Upper lobe of left lung (tissue), 4 donors: ENCODE results near the gene LGALS14.

Experiments used
- EP300 ChIP-seq, 4 donors: sonication (generic); formaldehyde crosslinking; IDR thresholded peaks; one replicate each; pipeline ENCODE4 v1.5.1; 2017; ENCODE audit warnings: antibody characterized with exemption in 4 of 4, control low read depth in 2 of 4
- POLR2A ChIP-seq, 4 donors: fragments of 450-650 bp; IDR thresholded peaks; one replicate each; pipeline ENCODE4 v1.5.1; 2016 to 2017; ENCODE audit warnings: antibody characterized with exemption in 4 of 4, mild to moderate bottlenecking in 2 of 4
- POLR2AphosphoS5 ChIP-seq, 2 donors: sonication (generic); formaldehyde crosslinking; IDR thresholded peaks; one replicate each; pipeline ENCODE4 v1.5.1; 2017; ENCODE audit warnings: antibody characterized with exemption in 2 of 2
- TF ChIP-seq, protein P1 (sequence below), 6 experiments: fragments of 450-650 bp in 4 of 6; fragments of 200-600 bp in 2 of 6; sonication (generic) in 2 of 6; IDR thresholded peaks; one replicate each; pipeline ENCODE4 v1.5.1; 2016 to 2019; ENCODE audit warnings: antibody characterized with exemption in 6 of 6

- TF ChIP-seq POLR2AphosphoS5 (IDR thresholded peaks at IDR 0.05) (no peak), POLR2A (IDR thresholded peaks at IDR 0.05) (no peak), EP300 (IDR thresholded peaks at IDR 0.05) (no peak)
- TF ChIP-seq, protein P1, sequence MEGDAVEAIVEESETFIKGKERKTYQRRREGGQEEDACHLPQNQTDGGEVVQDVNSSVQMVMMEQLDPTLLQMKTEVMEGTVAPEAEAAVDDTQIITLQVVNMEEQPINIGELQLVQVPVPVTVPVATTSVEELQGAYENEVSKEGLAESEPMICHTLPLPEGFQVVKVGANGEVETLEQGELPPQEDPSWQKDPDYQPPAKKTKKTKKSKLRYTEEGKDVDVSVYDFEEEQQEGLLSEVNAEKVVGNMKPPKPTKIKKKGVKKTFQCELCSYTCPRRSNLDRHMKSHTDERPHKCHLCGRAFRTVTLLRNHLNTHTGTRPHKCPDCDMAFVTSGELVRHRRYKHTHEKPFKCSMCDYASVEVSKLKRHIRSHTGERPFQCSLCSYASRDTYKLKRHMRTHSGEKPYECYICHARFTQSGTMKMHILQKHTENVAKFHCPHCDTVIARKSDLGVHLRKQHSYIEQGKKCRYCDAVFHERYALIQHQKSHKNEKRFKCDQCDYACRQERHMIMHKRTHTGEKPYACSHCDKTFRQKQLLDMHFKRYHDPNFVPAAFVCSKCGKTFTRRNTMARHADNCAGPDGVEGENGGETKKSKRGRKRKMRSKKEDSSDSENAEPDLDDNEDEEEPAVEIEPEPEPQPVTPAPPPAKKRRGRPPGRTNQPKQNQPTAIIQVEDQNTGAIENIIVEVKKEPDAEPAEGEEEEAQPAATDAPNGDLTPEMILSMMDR (IDR thresholded peaks at IDR 0.05) = no peak
These were observed 11.5 kb upstream of the LGALS14 start for GRCh38 chr19:39692822-39693221.
